ENCODE data around the gene ATP9A.
A peak's percentile ranks its signal among the peaks of the same experiment; 100 is the strongest.
"Not testable (repeated sequence)": the region's sequence is repeated elsewhere in the genome, so short reads cannot be mapped to it uniquely, and the experiment has no call there.

ATP9A gene

DNA sequence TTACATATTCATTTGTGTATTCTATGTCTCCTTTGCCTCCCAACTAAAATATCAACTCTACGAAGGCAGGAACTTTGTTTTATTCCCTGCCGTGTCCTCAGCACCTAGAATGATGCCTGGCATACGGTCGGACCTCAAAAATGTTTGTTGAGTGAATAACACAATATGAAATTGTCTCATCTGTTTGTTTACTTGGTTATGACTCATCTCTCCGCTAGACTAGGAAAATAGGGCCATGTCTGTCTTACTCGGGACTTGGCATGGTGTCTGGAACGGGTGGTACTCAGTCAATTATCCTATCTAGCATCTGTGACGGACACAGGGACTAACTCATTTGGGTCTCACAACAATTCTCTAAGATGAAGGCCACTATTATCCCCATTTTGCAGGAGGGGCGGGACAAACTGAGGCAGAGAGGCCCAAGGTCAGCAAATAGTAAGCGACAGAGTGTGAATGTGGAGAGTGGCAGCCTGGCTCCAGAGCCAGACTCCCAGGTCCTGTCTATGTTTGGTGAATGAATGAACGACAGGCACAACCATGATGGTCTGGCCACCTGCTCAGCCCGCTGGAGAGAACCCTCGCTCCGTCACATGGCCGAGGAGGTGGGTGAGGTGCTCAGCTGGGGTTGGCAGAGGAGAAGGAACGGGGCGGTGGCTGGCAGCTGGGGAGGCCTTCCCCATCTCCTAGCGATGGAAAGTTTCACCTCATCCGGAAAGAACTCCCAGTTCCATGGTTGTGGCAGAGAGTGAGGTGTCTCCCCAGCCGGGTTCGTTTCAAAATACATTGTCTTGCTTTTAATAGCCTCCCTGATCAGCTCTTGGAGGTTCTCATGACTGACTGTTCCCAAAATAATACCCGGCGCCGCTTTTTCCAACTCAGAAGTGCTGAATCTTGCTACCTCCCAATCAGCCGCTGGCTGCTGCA lies 198.1 kb downstream of the ATP9A start:
- no peak for DNase-seq

DNA sequence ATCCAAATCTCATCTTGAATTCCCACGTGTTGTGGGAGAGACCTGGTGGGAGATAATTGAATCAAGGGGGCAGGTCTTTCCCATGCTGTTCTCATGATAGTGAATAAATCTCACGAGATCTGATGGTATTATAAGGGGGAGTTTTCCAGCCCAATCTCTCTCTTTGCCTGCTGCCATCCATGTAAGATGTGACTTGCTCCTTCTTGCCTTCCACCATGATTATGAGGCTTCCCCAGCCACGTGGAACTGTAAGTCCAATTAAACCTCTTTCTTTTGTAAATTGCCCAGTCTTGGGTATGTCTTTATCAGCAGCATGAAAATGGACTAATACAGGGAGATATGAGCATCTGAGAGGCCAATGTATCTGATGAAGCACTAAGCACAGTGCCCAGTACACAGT lies 199.7 kb downstream of the ATP9A start:
- not testable (repeated sequence) for DNase-seq

DNA sequence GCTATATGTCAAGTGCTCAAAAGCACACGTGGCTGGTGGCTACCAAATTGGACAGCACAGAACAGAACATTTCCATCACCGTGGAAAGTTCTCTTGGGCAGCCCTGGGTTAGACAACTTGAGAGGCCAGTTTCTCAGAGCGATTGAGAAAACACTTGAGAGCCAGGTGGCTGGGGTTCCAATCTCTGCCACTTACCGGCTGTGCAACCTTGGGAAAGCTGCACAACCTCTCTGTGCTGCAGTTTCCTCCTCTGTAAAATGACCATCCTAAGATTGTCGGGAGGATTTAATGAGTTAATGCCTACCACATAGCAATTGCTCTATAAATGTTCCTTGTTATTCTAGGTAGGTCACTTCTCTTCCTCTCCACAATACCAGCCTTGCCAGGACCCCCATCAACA lies 200.6 kb downstream of the ATP9A start:
- no peak for DNase-seq

DNA sequence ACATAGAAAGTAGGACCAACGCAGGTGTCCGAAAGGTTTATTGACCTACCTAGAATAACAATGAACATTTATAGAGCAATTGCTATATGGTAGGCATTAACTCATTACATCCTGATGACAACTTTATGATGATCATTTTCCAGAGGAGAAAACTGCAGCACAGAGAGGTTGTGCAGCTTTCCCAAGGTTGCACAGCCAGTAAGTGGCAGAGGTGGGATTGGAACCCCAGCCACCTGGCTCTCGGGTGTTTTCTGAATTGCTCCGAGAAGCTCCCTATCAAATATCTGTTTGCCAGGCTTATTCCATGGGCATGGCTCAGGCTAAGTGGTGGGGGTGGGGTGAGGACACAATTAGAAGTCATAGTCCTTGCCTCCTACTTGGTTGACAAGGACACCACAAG lies 201.6 kb downstream of the ATP9A start:
- DNase-seq = no peak

DNA sequence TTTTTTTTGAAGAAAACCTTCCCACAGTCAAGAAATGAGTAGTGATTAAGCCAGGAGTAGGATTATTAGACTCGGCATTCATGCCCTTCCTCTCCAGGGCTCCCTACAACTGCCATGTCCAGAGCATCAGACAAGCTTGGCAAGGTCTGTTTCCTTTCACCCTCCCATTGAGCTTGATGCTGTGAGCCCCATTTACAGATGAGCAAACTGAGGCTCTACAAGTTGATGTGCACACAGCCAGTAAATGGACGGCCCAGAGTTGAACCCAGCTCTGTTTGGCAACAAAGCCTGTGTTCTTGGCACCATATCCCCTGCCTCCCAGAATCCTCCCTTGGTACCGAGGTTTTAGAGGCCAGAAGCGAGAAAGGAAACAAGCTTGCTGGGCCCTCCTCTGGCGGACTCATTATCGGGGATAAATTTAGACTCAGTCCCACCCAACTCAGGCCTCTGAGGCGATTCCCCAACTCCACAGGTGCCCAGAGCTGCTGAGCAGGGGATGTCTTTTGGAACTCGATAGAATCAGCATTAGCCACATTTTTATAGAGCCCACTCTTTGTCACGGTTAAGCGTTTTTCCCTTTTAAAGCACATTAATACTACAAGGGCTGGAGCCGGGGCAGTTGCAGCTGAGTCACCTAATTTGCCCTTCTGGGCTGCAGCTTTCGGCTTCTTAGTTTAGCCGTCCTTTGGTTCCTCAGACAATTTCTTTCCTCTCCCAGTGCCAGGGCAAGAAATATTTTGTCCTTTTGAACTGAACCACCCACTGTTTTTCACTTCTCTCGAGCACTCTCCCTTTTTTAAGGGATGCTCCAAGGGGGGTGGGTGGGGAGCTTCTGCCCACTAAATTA lies 202.7 kb downstream of the ATP9A start:
- no peak for DNase-seq

DNA sequence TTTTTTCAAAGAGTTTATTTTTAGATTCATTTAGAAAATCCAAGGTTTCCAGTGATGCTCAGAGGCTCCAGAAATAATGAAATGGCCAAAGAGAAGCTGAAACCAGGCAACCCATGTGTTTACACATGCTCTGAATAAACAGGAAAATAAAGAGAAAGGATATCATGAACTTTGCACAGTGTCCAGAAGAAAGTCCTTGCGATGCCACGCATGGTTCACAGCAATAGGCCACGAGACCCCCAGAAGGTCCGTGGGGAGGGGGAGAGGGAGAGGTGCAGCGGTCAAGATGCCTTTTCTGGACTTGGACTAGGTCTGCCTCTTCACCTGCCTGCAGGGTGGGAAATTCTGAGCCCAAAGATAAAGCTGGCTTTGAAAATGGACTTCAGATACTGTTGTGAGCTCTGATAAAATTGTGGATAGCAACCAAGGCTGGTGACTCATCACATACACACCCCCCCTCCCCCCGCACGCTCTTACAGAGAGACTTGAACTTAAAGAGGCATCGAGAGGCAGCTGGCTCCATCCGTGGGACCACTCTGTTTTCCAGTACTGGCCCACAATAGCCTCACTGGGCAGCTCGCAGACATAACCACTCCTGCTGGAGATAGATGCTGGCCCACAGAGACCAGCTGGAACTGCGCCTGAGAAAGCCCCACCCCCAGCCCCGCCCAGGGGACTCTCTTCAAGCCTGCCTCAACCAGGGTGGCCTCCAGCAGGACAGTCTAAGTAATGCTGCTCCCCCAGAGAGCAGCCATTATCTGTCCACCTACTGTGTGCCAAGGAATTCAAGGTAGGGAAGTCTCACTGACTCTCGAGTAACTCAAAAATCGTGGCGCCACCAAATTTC lies 204.5 kb downstream of the ATP9A start:
- peak; percentile 16 for DNase-seq

DNA sequence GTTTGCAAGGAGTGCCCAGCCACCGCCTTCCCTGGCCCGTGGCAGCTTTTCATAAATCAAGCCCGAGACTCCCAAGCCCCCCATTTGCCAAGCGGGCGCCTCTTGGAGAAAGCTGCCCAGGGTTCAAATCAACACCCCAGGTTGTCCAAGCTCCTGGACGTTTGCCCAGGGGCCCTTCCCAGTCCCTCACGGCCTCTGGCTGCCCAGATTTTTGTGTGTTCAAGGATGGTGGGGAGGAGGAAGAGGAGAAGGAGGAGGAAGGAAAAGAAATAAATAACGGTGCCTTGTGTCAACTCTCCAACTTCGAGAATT lies 205.1 kb downstream of the ATP9A start:
- no peak for DNase-seq

DNA sequence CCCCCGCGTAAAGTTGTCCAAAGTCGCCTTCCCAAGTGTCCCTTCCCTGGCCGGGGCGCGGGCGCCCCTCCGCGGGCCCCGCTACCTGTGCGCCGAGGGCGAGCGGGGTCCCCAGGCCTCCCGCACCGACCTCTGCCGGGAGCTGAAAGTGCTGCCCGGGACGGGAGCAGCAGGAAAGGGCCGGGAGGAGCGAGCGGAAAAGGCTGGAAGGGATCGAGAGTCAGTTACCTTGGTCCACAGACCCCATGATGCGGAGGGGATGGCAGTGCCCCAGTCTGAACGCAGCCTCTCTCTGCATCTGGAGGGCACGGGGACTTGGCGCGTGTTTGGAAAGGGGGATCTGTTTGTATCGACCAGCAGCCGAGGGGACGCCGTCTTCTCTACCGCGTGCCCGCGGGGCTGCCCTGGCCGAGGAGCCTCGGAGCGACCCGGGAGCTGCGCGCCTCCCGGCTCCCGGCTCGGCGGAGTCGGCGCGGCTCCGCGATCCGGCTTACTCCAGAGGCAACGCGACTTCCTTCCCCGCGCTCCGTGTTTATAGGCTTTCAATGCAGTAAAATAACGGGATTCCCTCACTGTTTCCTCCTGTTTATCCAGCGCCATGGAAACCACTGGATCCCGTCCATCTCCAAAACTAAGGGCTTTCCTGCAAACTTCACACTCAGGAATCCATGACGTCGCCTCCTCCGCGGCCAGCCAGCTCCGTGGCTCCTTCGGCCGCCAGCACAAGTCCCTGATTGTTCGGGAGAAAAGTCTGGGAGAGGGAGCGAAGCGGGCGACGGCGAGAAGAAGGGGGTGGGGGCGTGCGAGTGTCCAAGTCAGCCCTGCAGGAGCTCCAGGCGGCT lies 205.6 kb downstream of the ATP9A start:
- peak; percentile 14 for DNase-seq

DNA sequence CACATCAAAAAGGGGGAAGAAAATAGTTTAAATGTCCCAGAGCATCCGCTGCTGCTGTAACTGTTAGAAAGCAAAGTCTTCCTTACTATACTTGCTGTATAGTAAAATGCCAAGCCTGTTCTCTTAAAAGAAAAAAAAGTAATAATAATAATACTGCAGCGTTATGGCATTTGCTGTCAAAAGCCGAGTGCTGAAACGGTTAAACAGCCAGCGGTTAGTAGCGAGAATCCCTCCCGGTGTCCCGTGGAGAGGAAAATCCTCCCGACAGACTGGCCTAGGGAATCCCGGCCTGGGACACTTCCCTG lies 206.2 kb downstream of the ATP9A start:
- DNase-seq = no peak

DNA sequence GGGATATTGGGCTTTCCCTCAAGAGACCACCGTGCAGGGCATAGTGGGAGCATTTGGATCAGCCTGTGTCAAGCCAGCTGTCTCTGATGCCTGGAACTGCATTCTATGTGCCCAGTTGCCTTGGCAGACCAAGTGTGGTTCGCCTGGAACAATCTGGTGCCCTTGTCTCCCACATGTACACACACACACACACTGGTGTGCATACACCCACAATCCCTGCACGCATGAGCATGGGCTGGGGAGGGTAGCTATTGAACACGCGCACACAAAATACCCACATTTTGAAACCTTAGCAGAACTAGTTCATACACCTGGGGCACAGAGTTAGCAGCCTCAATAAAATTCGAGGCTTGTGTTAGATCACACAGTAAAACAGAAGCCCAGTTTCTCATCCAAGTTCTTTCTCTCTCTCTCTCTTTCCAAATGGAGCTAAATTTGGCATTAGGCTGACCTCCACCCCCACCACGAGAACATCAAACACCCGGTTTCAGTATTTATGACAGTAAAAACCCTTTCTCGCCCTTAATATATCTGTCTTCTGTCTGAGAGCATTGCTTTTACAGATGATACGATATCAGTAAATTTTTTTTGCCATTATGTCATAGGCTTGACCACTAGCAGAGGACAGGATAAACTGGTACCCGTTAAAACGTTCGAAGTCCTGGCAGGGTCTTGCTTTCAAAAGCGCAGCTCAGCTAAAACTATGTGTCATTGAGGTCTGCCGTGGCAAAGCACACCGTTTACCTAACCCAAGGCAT lies 207.5 kb downstream of the ATP9A start:
- DNase-seq = no peak

DNA sequence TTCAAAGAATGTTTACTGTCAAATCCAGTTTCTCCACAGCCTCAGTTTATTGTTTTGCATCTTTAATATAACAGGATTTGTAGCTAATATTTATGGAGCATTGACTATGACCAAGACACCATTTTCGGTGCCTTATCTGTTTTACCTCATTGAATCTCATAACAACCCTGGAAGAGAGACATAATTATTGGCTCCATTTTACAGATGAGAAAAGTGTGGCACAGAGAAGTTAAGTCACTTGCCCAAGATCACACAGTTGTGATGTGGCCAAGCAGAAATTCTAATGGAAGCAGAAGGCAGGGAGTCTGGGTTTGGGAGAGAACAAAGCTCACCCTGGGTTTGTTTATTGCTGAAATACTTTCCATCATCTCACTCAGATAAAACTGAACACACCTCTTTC lies 208.1 kb downstream of the ATP9A start:
- no peak for DNase-seq

DNA sequence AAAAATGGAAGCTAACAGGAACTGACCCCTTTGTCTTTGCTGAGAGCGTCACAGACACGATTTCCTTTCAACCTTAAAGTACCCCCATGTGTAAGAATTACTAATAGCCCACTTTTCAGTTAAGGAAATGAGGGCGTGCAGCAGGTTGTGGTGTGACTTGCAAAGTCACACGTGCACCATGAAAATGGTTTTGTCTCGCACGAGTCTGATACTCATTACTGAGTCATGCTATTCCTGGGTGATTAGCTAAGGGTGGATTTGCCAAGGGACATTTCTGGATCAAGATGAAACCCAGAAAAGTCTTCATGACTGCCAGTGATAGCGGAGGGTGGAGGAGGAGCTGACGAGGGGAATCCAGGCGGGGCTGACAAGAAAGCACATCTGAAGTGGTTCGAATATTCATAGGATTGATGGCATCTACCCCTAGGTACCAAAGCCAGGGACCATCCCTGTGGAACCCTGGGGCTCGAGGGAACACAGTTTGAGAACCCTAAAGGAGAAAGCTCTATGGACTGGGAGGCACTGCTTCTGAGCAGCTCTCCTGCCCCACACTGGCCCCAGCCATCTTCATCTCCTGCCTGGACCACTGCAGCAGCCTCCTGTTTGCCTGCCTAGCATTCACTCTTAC lies 213.5 kb downstream of the ATP9A start:
- DNase-seq = no peak

DNA sequence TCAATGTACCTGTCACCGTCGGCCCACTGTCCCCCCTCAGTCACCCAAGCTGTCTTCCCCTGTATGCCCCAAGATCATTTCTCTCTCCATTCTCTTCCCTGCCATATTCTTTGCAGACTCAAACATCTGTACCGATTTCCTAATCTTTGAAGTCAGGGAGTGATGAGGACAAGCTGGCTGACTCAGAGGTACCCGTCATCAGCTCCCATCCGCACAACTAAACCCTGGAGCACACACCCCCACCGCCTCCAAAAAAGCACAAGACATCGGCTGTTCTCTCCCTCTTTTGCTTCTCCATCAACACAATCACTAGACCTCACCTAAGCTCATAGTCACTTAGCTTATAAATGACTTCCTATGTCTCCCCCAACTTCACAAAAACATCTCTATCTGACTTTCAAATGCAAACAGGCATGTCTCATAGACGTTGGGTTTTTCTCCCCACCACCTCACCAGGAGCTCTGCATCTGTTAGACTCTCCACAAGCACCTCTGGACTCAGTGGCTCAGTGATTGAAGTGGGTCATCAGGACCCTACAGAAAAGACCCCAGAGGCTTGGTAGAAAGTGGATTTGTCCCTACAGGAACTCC lies 214.2 kb downstream of the ATP9A start:
- no peak for DNase-seq

DNA sequence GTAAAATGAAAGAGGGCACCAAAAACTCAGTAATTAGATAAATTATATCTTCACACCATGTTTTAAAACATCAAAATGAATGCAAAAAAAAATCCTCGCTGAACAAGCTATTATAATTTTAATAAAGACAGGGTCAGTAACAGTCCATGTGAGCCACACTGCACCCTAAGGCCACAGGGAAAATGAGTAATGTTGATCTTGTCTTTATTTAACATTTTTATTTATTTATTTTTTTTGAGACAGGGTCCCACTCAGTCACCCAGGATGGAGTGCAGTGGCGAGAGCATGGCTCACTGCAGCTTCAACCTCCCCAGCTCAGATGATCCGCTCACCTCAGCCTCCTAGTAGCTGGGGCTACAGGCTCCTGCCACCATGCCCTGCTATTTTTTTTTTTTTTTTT lies 217.0 kb downstream of the ATP9A start:
- DNase-seq = no peak

DNA sequence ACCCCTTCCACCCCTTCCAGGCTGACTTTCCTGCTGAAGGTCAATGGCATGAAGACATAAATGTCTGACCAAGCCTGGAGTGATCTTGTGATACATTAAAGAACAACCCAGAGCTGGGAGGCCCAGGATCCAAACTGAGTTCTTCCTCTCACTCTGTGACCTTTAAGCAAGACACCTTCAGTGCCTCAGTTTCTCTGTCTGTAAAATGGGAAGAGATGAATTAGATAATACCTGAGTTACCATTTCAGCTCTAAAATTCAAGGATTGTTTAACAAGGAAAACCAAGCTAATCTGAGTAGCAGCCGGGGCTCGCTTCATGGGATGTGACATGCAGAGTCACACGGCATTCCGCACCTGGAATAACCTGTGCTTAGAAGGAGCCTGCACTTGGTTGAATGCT lies 218.7 kb downstream of the ATP9A start:
- no peak for DNase-seq

DNA sequence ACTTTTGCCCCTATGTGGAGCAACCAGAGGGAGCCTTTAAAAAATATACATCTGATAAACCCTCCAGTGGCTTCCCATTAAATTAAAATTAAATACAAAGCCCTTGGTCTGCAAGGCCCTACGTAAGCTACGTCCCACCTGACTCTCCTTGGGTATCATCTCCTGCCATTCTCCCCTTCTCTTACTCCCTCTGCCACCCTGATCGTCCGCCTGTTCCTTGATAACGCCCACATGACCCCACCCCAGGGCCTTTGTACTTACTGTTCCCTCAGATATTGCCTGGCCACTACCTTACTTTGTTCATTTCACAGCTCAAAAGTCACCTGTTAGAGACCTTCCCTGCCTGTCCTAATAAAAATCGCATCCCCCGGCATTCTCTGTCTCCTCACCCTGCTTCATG lies 220.2 kb downstream of the ATP9A start:
- no peak for DNase-seq
